ENCODE results near the gene SLC16A12.
"Not testable (repeated sequence)": the region's sequence is repeated elsewhere in the genome, so short reads cannot be mapped to it uniquely, and the experiment has no call there.

DNA sequence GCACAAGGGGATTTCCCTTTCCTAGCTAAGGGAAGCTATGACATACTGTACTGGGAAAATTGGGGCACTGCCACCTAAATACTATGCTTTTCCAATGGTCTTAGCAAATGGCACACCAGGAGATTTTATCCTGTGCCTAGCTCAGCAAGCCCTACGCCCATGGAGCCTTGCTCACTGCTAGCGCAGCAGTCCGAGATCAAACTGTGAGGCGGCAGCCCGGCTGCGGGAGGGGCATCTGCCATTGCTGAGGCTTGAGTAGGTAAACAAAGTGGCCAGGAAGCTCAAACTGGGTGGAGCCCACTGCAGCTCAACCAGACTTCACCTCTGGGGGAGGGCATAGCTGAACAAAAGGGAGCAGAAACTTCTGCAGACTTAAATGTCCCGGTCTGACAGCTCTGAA is 90.6 kb downstream of the SLC16A12 start:
- TF ChIP-seq, protein P1, sequence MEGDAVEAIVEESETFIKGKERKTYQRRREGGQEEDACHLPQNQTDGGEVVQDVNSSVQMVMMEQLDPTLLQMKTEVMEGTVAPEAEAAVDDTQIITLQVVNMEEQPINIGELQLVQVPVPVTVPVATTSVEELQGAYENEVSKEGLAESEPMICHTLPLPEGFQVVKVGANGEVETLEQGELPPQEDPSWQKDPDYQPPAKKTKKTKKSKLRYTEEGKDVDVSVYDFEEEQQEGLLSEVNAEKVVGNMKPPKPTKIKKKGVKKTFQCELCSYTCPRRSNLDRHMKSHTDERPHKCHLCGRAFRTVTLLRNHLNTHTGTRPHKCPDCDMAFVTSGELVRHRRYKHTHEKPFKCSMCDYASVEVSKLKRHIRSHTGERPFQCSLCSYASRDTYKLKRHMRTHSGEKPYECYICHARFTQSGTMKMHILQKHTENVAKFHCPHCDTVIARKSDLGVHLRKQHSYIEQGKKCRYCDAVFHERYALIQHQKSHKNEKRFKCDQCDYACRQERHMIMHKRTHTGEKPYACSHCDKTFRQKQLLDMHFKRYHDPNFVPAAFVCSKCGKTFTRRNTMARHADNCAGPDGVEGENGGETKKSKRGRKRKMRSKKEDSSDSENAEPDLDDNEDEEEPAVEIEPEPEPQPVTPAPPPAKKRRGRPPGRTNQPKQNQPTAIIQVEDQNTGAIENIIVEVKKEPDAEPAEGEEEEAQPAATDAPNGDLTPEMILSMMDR (conservative IDR thresholded peaks at IDR 0.05), result not testable (repeated sequence)
- not testable (repeated sequence) for TF ChIP-seq ZFX (IDR thresholded peaks at IDR 0.05)

Data from C4-2B (cell line).